ENCODE results near the gene GAGE10. TPM values are rescaled to one million over a fixed set of nuclear protein-coding genes. Genes with fewer than 3 reads are reported as not detected.

Gene GAGE10
- total and polyA plus RNA-seq, 7 experiments from 2014 or later, result not detected

- Histone ChIP-seq H3K27ac (ENCODE audit: low read depth, low read length) (peak overlapping the region; percentile 50), H3K36me3 (ENCODE audit: control insufficient read depth in 2 of 3, insufficient read depth in 3 of 3, low read length in 3 of 3) (no peaks in the 10 kb centered on the region), H3K27me3 (ENCODE audit: control insufficient read depth in 2 of 2, insufficient read depth in 2 of 2, low read length in 2 of 2) (no peaks in the 10 kb centered on the region), H3K4me1 (ENCODE audit: control insufficient read depth in 2 of 2, insufficient read depth in 2 of 2, low read length in 2 of 2) (peaks cover 52 to 82% of the 10 kb centered on the region in 2 donors), H3K9me3 (ENCODE audit: control insufficient read depth in 2 of 3, low read length in 3 of 3) (no peaks in the 10 kb centered on the region), H3K4me3 (ENCODE audit: low read length) (no peak overlapping the region)
- ChIA-PET POLR2A (interaction anchor here (0.7 to 2.4 kb wide), 3 partner anchors 11 to 32 kb away, joined by 3 to 11 read pairs (median 4); no protein-coding TSS in a partner anchor), CTCF (no interaction called here)
- H3K36me3 Mint-ChIP-seq, result peaks cover 0 to 50% (median 5%) of the 10 kb centered on the region in 5 donors
- H3K4me1 Mint-ChIP-seq, result peaks cover 43 to 90% (median 81%) of the 10 kb centered on the region in 7 donors
- no peaks in the 10 kb centered on the region for H3K27me3 Mint-ChIP-seq
- H3K4me3 Mint-ChIP-seq, result peak overlapping the region; percentile 48 to 91 (median 74)
- no peak for ATAC-seq
- no peak for DNase-seq
- H3K27ac Mint-ChIP-seq, result peak overlapping the region; percentile 76 to 94 (median 88)
- no peaks in the 10 kb centered on the region for H3K9me3 Mint-ChIP-seq
- intact Hi-C loops (cut with micrococcal nuclease), result loop anchor here in 1 of 2 donors (5.0 kb wide), 1 partner anchor 474 kb away; no protein-coding TSS in a partner anchor
These were observed 25.4 kb upstream of the GAGE10 start for GRCh38 chrX:49278081-49278480.

- ATAC-seq (no peak), DNase-seq (no peak)
- Histone ChIP-seq H3K27me3 (ENCODE audit: control insufficient read depth in 2 of 2, insufficient read depth in 2 of 2, low read length in 2 of 2) (no peaks in the 10 kb centered on the region), H3K27ac (ENCODE audit: low read depth, low read length) (no peak overlapping the region), H3K9me3 (ENCODE audit: control insufficient read depth in 2 of 3, low read length in 3 of 3) (no peaks in the 10 kb centered on the region), H3K4me1 (ENCODE audit: control insufficient read depth in 2 of 2, insufficient read depth in 2 of 2, low read length in 2 of 2) (peaks cover 13 to 42% of the 10 kb centered on the region in 2 donors), H3K36me3 (ENCODE audit: control insufficient read depth in 2 of 3, insufficient read depth in 3 of 3, low read length in 3 of 3) (no peaks in the 10 kb centered on the region), H3K4me3 (ENCODE audit: low read length) (no peak overlapping the region)
- CTCF ChIA-PET, result interaction anchor here (0.9 kb wide), 1 partner anchor 11 kb away, joined by 11 read pairs; no protein-coding TSS in a partner anchor
- peaks cover 15 to 60% (median 46%) of the 10 kb centered on the region in 7 donors for H3K4me1 Mint-ChIP-seq
- no peaks in the 10 kb centered on the region for H3K9me3 Mint-ChIP-seq
- peak overlapping the region in 6 of 9 donors; percentile 33 to 76 (median 62) for H3K27ac Mint-ChIP-seq
- H3K27me3 Mint-ChIP-seq, result no peaks in the 10 kb centered on the region
- no peak overlapping the region for H3K4me3 Mint-ChIP-seq
- POLR2A ChIA-PET, result interaction anchor here (0.6 kb wide), 1 partner anchor 19 kb away, joined by 3 read pairs; no protein-coding TSS in a partner anchor
- intact Hi-C loops (cut with micrococcal nuclease), result loop anchor here in 1 of 2 donors (1.0 kb wide), 1 partner anchor 9 kb away; no protein-coding TSS in a partner anchor
- H3K36me3 Mint-ChIP-seq, result peaks cover 0 to 30% (median 0%) of the 10 kb centered on the region in 5 donors
These were observed 20.8 kb upstream of the GAGE10 start for GRCh38 chrX:49282647-49283011.

- Histone ChIP-seq H3K27me3 (ENCODE audit: control insufficient read depth in 2 of 2, insufficient read depth in 2 of 2, low read length in 2 of 2) (no peaks in the 10 kb centered on the region), H3K4me1 (ENCODE audit: control insufficient read depth in 2 of 2, insufficient read depth in 2 of 2, low read length in 2 of 2) (peaks cover 6 to 36% of the 10 kb centered on the region in 2 donors), H3K27ac (ENCODE audit: low read depth, low read length) (no peak overlapping the region), H3K9me3 (ENCODE audit: control insufficient read depth in 2 of 3, low read length in 3 of 3) (no peaks in the 10 kb centered on the region), H3K4me3 (ENCODE audit: low read length) (no peak overlapping the region), H3K36me3 (ENCODE audit: control insufficient read depth in 2 of 3, insufficient read depth in 3 of 3, low read length in 3 of 3) (no peaks in the 10 kb centered on the region)
- H3K36me3 Mint-ChIP-seq, result peaks cover 0 to 27% (median 0%) of the 10 kb centered on the region in 5 donors
- peaks cover 18 to 60% (median 44%) of the 10 kb centered on the region in 7 donors for H3K4me1 Mint-ChIP-seq
- peak overlapping the region in 2 of 9 donors; percentile 10 to 11 for H3K27ac Mint-ChIP-seq
- DNase-seq (no peak), ATAC-seq (no peak)
- H3K9me3 Mint-ChIP-seq, result no peaks in the 10 kb centered on the region
- no peak overlapping the region for H3K4me3 Mint-ChIP-seq
- intact Hi-C loops (cut with micrococcal nuclease), result no loop called here
- POLR2A ChIA-PET, result interaction anchor here (2.7 kb wide), 1 partner anchor 12 kb away, joined by 9 read pairs; no protein-coding TSS in a partner anchor
- CTCF ChIA-PET, result no interaction called here
- H3K27me3 Mint-ChIP-seq, result no peaks in the 10 kb centered on the region
These were observed 19.2 kb upstream of the GAGE10 start for GRCh38 chrX:49284212-49284611.

- H3K4me3 Mint-ChIP-seq, result no peak overlapping the region
- DNase-seq (no peak), ATAC-seq (no peak)
- intact Hi-C loops (cut with micrococcal nuclease), result no loop called here
- no peaks in the 10 kb centered on the region for H3K27me3 Mint-ChIP-seq
- Histone ChIP-seq H3K27me3 (ENCODE audit: control insufficient read depth in 2 of 2, insufficient read depth in 2 of 2, low read length in 2 of 2) (no peaks in the 10 kb centered on the region), H3K4me3 (ENCODE audit: low read length) (no peak overlapping the region), H3K27ac (ENCODE audit: low read depth, low read length) (no peak overlapping the region), H3K4me1 (ENCODE audit: control insufficient read depth in 2 of 2, insufficient read depth in 2 of 2, low read length in 2 of 2) (peaks cover 6 to 22% of the 10 kb centered on the region in 2 donors), H3K36me3 (ENCODE audit: control insufficient read depth in 2 of 3, insufficient read depth in 3 of 3, low read length in 3 of 3) (no peaks in the 10 kb centered on the region), H3K9me3 (ENCODE audit: control insufficient read depth in 2 of 3, low read length in 3 of 3) (no peaks in the 10 kb centered on the region)
- CTCF ChIA-PET, result interaction anchor here (0.6 kb wide), 1 partner anchor 176 kb away, joined by 3 read pairs; no protein-coding TSS in a partner anchor
- H3K9me3 Mint-ChIP-seq, result no peaks in the 10 kb centered on the region
- peaks cover 18 to 50% (median 38%) of the 10 kb centered on the region in 7 donors for H3K4me1 Mint-ChIP-seq
- peaks cover 0 to 17% (median 0%) of the 10 kb centered on the region in 5 donors for H3K36me3 Mint-ChIP-seq
- POLR2A ChIA-PET, result interaction anchor here (2.1 to 2.4 kb wide), 2 partner anchors 13 to 17 kb away, joined by 6 to 9 read pairs; partner anchors contain the start of gene PPP1R3F
- no peak overlapping the region for H3K27ac Mint-ChIP-seq
These were observed 17.3 kb upstream of the GAGE10 start for GRCh38 chrX:49286136-49286535.

- Mint-ChIP-seq H3K27me3 (no peaks in the 10 kb centered on the region), H3K27ac (peak overlapping the region in 2 of 9 donors; percentile 62 to 79), H3K4me1 (peaks cover 17 to 48% (median 37%) of the 10 kb centered on the region in 7 donors), H3K4me3 (no peak overlapping the region), H3K9me3 (no peaks in the 10 kb centered on the region), H3K36me3 (peaks cover 0 to 17% (median 0%) of the 10 kb centered on the region in 5 donors)
- intact Hi-C loops (cut with micrococcal nuclease), result no loop called here
- H3K27me3 ChIP-seq (ENCODE audit: control insufficient read depth in 2 of 2, insufficient read depth in 2 of 2, low read length in 2 of 2), result no peaks in the 10 kb centered on the region
- H3K4me3 ChIP-seq (ENCODE audit: low read length), result no peak overlapping the region
- peaks cover 6 to 21% of the 10 kb centered on the region in 2 donors for H3K4me1 ChIP-seq (ENCODE audit: control insufficient read depth in 2 of 2, insufficient read depth in 2 of 2, low read length in 2 of 2)
- H3K27ac ChIP-seq (ENCODE audit: low read depth, low read length), result no peak overlapping the region
- ATAC-seq, result no peak
- POLR2A ChIA-PET, result interaction anchor here (0.6 to 2.4 kb wide), 3 partner anchors 13 to 51 kb away, joined by 3 to 9 read pairs (median 6); partner anchors contain the start of gene PPP1R3F
- CTCF ChIA-PET, result interaction anchor here (1.0 kb wide), 1 partner anchor 22 kb away, joined by 3 read pairs; no protein-coding TSS in a partner anchor
- DNase-seq, result no peak
- no peaks in the 10 kb centered on the region for H3K36me3 ChIP-seq (ENCODE audit: control insufficient read depth in 2 of 3, insufficient read depth in 3 of 3, low read length in 3 of 3)
- no peaks in the 10 kb centered on the region for H3K9me3 ChIP-seq (ENCODE audit: control insufficient read depth in 2 of 3, low read length in 3 of 3)
These were observed 16.9 kb upstream of the GAGE10 start for GRCh38 chrX:49286581-49286980.

GRCh38 chrX:49287665-49288064 lies 15.8 kb upstream of the GAGE10 start:
- Histone ChIP-seq H3K27me3 (ENCODE audit: control insufficient read depth in 2 of 2, insufficient read depth in 2 of 2, low read length in 2 of 2) (no peaks in the 10 kb centered on the region), H3K27ac (ENCODE audit: low read depth, low read length) (no peak overlapping the region), H3K9me3 (ENCODE audit: control insufficient read depth in 2 of 3, low read length in 3 of 3) (no peaks in the 10 kb centered on the region), H3K36me3 (ENCODE audit: control insufficient read depth in 2 of 3, insufficient read depth in 3 of 3, low read length in 3 of 3) (no peaks in the 10 kb centered on the region), H3K4me3 (ENCODE audit: low read length) (no peak overlapping the region), H3K4me1 (ENCODE audit: control insufficient read depth in 2 of 2, insufficient read depth in 2 of 2, low read length in 2 of 2) (peaks cover 14 to 24% of the 10 kb centered on the region in 2 donors)
- DNase-seq, result no peak
- ChIA-PET CTCF (interaction anchor here (1.0 kb wide), 1 partner anchor 21 kb away, joined by 3 read pairs; no protein-coding TSS in a partner anchor), POLR2A (interaction anchor here (0.8 to 2.4 kb wide), 3 partner anchors 14 to 22 kb away, joined by 3 to 9 read pairs (median 3); no protein-coding TSS in a partner anchor)
- Mint-ChIP-seq H3K36me3 (peaks cover 0 to 12% (median 0%) of the 10 kb centered on the region in 5 donors), H3K27me3 (no peaks in the 10 kb centered on the region), H3K9me3 (no peaks in the 10 kb centered on the region), H3K4me1 (peaks cover 12 to 49% (median 38%) of the 10 kb centered on the region in 7 donors), H3K27ac (peak overlapping the region in 7 of 9 donors; percentile 25 to 87 (median 54)), H3K4me3 (peak overlapping the region in 2 of 10 donors; percentile 5 to 29)
- ATAC-seq, result no peak
- intact Hi-C loops (cut with micrococcal nuclease), result no loop called here
